HEK293T (cell line): Measurements from ENCODE around the gene LCNL1.

Experiments used
- ARNT ChIP-seq: fragments of 450-650 bp; IDR thresholded peaks from 2 replicates; pipeline ENCODE4 v1.6.1; 2017; ENCODE audit warnings: mild to moderate bottlenecking
- BHLHE40 ChIP-seq: fragments of 450-650 bp; IDR thresholded peaks from 2 replicates; pipeline ENCODE4 v1.6.1; 2016; ENCODE audit warnings: mild to moderate bottlenecking, moderate library complexity, borderline replicate concordance
- ELF4 ChIP-seq: fragments of 450-650 bp; IDR thresholded peaks from 2 replicates; pipeline ENCODE4 v1.6.1; 2017; ENCODE audit warnings: antibody characterized with exemption
- FOXA1 ChIP-seq: fragments of 450-650 bp; IDR thresholded peaks from 2 replicates; pipeline ENCODE4 v1.6.1; 2016; ENCODE audit warnings: mild to moderate bottlenecking
- FOXK2 ChIP-seq: fragments of 450-650 bp; IDR thresholded peaks from 2 replicates; pipeline ENCODE4 v1.6.1; 2016; ENCODE audit warnings: mild to moderate bottlenecking
- FOXM1 ChIP-seq: fragments of 450-650 bp; IDR thresholded peaks from 2 replicates; pipeline ENCODE4 v1.6.1; 2017; ENCODE audit warnings: mild to moderate bottlenecking, borderline replicate concordance
- L3MBTL2 ChIP-seq: fragments of 450-650 bp; conservative IDR thresholded peaks from 2 replicates; pipeline ENCODE4 v1.6.1; 2016; ENCODE audit warnings: mild to moderate bottlenecking
- PKNOX1 ChIP-seq: fragments of 450-650 bp; IDR thresholded peaks from 2 replicates; pipeline ENCODE4 v1.6.1; 2016
- SP1 ChIP-seq: fragments of 450-650 bp; IDR thresholded peaks from 2 replicates; pipeline ENCODE4 v1.6.1; 2017
- SUZ12 ChIP-seq: fragments of 450-650 bp; IDR thresholded peaks from 2 replicates; pipeline ENCODE4 v1.6.1; 2016; ENCODE audit warnings: mild to moderate bottlenecking
- TARDBP ChIP-seq: fragments of 450-650 bp; IDR thresholded peaks from 2 replicates; pipeline ENCODE4 v1.6.1; 2016
- ZNF384 ChIP-seq: fragments of 450-650 bp; IDR thresholded peaks from 2 replicates; pipeline ENCODE4 v1.6.1; 2016

DNA sequence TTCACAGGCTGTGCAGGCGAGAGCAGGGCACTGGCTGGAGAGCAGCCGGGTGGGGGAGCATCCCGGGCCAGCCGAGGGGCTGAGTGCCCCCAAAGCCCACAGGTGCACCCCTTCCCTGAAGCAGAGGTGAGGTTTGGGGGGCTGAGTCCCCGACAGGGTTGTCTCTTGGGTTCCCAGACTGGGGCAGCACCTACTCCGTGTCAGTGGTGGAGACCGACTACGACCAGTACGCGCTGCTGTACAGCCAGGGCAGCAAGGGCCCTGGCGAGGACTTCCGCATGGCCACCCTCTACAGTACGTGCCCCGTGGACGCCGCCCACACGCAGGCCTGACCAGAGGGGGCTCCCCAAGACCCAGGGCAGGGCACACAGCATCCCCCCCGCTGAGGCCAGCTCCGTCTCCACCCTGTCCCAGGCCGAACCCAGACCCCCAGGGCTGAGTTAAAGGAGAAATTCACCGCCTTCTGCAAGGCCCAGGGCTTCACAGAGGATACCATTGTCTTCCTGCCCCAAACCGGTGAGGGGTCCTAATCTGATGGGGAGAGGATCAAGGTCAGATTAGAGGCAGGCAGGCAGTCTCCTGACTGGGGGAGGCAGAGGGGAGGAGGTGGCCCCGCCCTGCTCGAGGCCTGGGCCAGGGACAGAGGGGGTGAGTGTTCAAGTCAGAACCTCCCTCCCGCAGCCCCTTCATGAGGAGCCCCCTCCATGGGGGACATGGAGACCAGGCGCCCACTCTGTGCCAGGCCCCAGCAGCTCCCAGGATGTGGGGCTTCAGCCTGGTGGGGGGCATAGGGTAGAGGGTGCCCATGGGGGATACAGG, 2.8 kb upstream of the LCNL1 start:
- TF ChIP-seq ZNF384 (no peak), SP1 (no peak), FOXK2 (no peak), L3MBTL2 (no peak), TARDBP (no peak), ELF4 (no peak), FOXM1 (no peak), SUZ12 (no peak), BHLHE40 (no peak), PKNOX1 (no peak), ARNT (no peak), FOXA1 (no peak)
